ENCODE results near the gene CCR4.

DNA sequence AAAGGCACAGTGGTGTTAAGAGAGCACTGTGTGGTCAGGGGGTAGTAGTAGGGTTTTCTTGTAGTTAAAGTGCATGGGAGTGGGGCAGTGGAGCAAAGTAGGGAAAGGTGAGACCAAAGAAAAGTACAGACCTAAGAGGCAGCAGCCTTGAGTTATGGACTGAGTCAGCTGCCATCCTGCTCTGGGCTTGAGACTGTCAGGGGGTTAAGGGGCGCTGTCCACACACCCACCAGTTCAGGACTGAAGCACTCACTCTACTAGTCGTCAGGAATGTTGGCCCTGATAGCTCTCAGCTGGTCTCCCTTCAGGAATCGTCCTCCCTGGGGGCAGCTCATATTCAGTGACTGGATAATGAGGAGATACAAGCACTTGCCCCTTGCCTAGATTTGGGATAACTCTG, 7.9 kb downstream of the CCR4 start:
- TF ChIP-seq CTCF (conservative IDR thresholded peaks at IDR 0.05 in 1 of 2, IDR thresholded peaks at IDR 0.05 in 1 of 2; ENCODE audit: low read depth in 1 of 2, low read length in 2 of 2) (no peak), EZH2 (IDR thresholded peaks at IDR 0.05; ENCODE audit: low read length, missing control alignments) (no peak)
